HEK293 (cell line): ENCODE data around the gene FOXK2.

Experiments
- CTCF ChIA-PET: fragments of 350-600 bp; formaldehyde crosslinking; extraction: SDS; loops from one replicate; lab custom pipeline; 2021; ENCODE audit warnings: antibody characterized with exemption; lab: Yijun Ruan, JAX
- POLR2A ChIA-PET: fragments of 300-600 bp; formaldehyde crosslinking; extraction: SDS; loops from one replicate; lab custom pipeline; 2020; ENCODE audit warnings: antibody characterized with exemption, inconsistent platforms; lab: Yijun Ruan, JAX
- H3K27ac ChIP-seq: fragments of 200-500 bp; sonication (Bioruptor generic); 2 replicates; pipeline ENCODE4 v1.5.1; 2014; ENCODE audit warnings: low read depth, low read length, control low read depth, inconsistent platforms; ENCODE audit errors: extremely low read depth
- H3K36me3 ChIP-seq, 2 experiments: fragments of 200-500 bp in 1 of 2; sonication (Bioruptor generic) in 1 of 2; 1 replicate in 1 of 2; 2 replicates in 1 of 2; pipeline ENCODE4 v1.5.1; 2014 to 2017; ENCODE audit warnings: inconsistent platforms in 2 of 2, low read length in 2 of 2; ENCODE audit not compliant: control insufficient read depth in 2 of 2, insufficient read depth in 1 of 2
- H3K4me1 ChIP-seq: fragments of 200-500 bp; sonication (Bioruptor generic); 2 replicates; pipeline ENCODE4 v1.5.1; 2014; ENCODE audit warnings: mild to moderate bottlenecking, low read length, inconsistent platforms; ENCODE audit not compliant: control insufficient read depth, insufficient read depth
- H3K4me3 ChIP-seq: 2 replicates; pipeline ENCODE4 v1.5.1; 2011; ENCODE audit warnings: low read depth, mild to moderate bottlenecking, control low read depth, low read length, moderate library complexity
- H3K9me3 ChIP-seq: fragments of 200-500 bp; sonication (Bioruptor generic); 2 replicates; pipeline ENCODE4 v1.5.1; 2014; ENCODE audit warnings: low read depth, low read length, inconsistent platforms; ENCODE audit not compliant: control insufficient read depth, insufficient read depth
- GLIS2 ChIP-seq: fragments of 450-650 bp; formaldehyde crosslinking; IDR thresholded peaks from 2 replicates; pipeline ENCODE4 v1.5.1; 2016; ENCODE audit warnings: missing biosample characterization, missing genetic modification characterization
- HOXA7 ChIP-seq: sonication (generic); formaldehyde crosslinking; IDR thresholded peaks from 2 replicates; pipeline ENCODE4 v1.8.1; 2022; ENCODE audit warnings: missing genetic modification reagents, borderline replicate concordance
- RBAK ChIP-seq: fragments of 450-650 bp; formaldehyde crosslinking; IDR thresholded peaks from 2 replicates; pipeline ENCODE4 v1.5.1; 2016; ENCODE audit warnings: missing biosample characterization, missing genetic modification characterization
- REPIN1 ChIP-seq: fragments of 450-650 bp; formaldehyde crosslinking; IDR thresholded peaks from 2 replicates; pipeline ENCODE4 v1.5.1; 2017; ENCODE audit warnings: missing biosample characterization, missing genetic modification characterization, low read depth
- SCRT1 ChIP-seq: fragments of 450-650 bp; formaldehyde crosslinking; IDR thresholded peaks from 2 replicates; pipeline ENCODE4 v1.5.1; 2016; ENCODE audit warnings: missing biosample characterization, missing genetic modification characterization, borderline replicate concordance
- SCRT2 ChIP-seq: fragments of 450-650 bp; formaldehyde crosslinking; IDR thresholded peaks from 2 replicates; pipeline ENCODE4 v1.5.1; 2016; ENCODE audit warnings: missing biosample characterization, missing genetic modification characterization
- SP3 ChIP-seq: fragments of 450-650 bp; formaldehyde crosslinking; IDR thresholded peaks from 2 replicates; pipeline ENCODE4 v1.5.1; 2016; ENCODE audit warnings: missing biosample characterization, missing genetic modification characterization
- ZBTB17 ChIP-seq: fragments of 450-650 bp; formaldehyde crosslinking; IDR thresholded peaks from 2 replicates; pipeline ENCODE4 v1.5.1; 2016; ENCODE audit warnings: missing biosample characterization, missing genetic modification characterization
- ZBTB21 ChIP-seq: fragments of 450-650 bp; formaldehyde crosslinking; IDR thresholded peaks from 2 replicates; pipeline ENCODE4 v1.5.1; 2017; ENCODE audit warnings: missing biosample characterization, missing genetic modification characterization
- ZBTB48 ChIP-seq: fragments of 450-650 bp; formaldehyde crosslinking; IDR thresholded peaks from 2 replicates; pipeline ENCODE4 v1.5.1; 2016; ENCODE audit warnings: missing biosample characterization, missing genetic modification characterization
- ZNF114 ChIP-seq: fragments of 450-650 bp; formaldehyde crosslinking; IDR thresholded peaks from 2 replicates; pipeline ENCODE4 v1.5.0; 2017; ENCODE audit warnings: missing biosample characterization, missing genetic modification characterization
- ZNF221 ChIP-seq: fragments of 450-650 bp; formaldehyde crosslinking; IDR thresholded peaks from 2 replicates; pipeline ENCODE4 v1.5.1; 2017; ENCODE audit warnings: missing biosample characterization, missing genetic modification characterization, borderline replicate concordance
- ZNF274 ChIP-seq, 2 experiments: fragments of 200-500 bp in 1 of 2; fragments of 450-650 bp in 1 of 2; sonication (Bioruptor generic) in 1 of 2; formaldehyde crosslinking in 1 of 2; IDR thresholded peaks; 2 replicates each; pipeline versions ENCODE4 v1.5.1 to v1.6.1; 2014 to 2016; ENCODE audit warnings: borderline replicate concordance in 1 of 2, inconsistent platforms in 1 of 2, low read length in 1 of 2, missing biosample characterization in 1 of 2, missing genetic modification characterization in 1 of 2
- ZNF416 ChIP-seq: fragments of 450-650 bp; formaldehyde crosslinking; IDR thresholded peaks from 2 replicates; pipeline ENCODE4 v1.5.1; 2016; ENCODE audit warnings: missing biosample characterization, missing genetic modification characterization
- ZNF677 ChIP-seq: fragments of 450-650 bp; IDR thresholded peaks from 2 replicates; pipeline ENCODE4 v1.5.0; 2018; ENCODE audit warnings: missing biosample characterization, mild to moderate bottlenecking, missing genetic modification characterization, moderate library complexity
- TF ChIP-seq, protein P1 (sequence below): fragments of 450-650 bp; IDR thresholded peaks from 2 replicates; pipeline ENCODE4 v1.5.1; 2018; ENCODE audit warnings: missing biosample characterization, missing genetic modification characterization
- TF ChIP-seq, protein P2 (sequence below): fragments of 450-650 bp; formaldehyde crosslinking; conservative IDR thresholded peaks from 2 replicates; pipeline ENCODE4 v1.5.1; 2016; ENCODE audit warnings: low read depth, missing biosample characterization, missing genetic modification characterization
- TF ChIP-seq, protein P3 (sequence below): fragments of 450-650 bp; formaldehyde crosslinking; IDR thresholded peaks from 2 replicates; pipeline ENCODE4 v1.5.1; 2017; ENCODE audit warnings: missing biosample characterization, missing genetic modification characterization
- TF ChIP-seq, protein P4 (sequence below): fragments of 450-650 bp; formaldehyde crosslinking; IDR thresholded peaks from 2 replicates; pipeline ENCODE4 v1.5.1; 2016; ENCODE audit warnings: missing biosample characterization, missing genetic modification characterization
- TF ChIP-seq, protein P5 (sequence below): fragments of 450-650 bp; formaldehyde crosslinking; IDR thresholded peaks from 2 replicates; pipeline ENCODE4 v1.5.1; 2016; ENCODE audit warnings: missing biosample characterization, missing genetic modification characterization

The FOXK2 gene

DNA sequence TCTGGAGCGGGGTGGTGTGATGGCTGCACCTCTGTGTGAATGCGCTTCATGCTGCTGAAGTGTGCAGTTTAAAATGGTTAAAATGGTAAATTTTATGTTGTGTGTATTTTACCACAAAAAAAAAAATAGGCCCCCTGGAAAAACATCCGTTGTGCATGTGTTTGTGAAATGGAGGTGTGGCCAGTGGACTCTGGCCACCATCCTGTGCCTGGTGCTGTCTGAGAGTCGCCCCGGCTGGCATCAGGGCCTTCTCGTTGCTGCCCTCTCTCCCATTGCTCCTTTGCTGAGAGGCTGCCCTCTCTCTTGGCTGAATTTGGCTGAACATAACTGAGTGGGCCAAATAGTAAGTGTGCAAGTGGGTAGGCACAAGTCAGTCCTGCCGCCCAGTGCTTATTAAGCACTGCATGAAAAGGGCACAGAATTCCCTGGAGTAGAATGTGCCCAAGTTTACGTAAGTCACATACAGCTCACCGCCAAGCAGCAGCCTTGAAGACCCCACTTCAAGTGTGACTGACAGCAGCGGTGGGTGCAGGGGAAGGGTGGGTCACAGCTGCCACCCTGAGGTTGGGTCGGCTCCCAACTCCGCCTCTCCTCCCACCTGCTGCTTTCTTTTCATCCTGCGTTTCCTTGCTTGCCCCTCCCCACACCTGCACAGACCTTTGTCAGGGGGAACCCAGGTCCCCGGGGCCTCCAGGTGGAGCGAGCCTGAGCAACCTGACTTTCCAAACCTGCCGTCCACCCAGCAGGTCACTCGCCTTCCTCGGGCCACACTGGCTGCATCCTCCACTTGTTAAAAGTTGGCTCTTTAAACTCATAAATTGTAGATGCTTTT, 46.8 kb downstream of the FOXK2 start:
- TF ChIP-seq, protein P1, sequence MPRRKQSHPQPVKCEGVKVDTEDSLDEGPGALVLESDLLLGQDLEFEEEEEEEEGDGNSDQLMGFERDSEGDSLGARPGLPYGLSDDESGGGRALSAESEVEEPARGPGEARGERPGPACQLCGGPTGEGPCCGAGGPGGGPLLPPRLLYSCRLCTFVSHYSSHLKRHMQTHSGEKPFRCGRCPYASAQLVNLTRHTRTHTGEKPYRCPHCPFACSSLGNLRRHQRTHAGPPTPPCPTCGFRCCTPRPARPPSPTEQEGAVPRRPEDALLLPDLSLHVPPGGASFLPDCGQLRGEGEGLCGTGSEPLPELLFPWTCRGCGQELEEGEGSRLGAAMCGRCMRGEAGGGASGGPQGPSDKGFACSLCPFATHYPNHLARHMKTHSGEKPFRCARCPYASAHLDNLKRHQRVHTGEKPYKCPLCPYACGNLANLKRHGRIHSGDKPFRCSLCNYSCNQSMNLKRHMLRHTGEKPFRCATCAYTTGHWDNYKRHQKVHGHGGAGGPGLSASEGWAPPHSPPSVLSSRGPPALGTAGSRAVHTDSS (tag by site-specific recombination): no peak
- TF ChIP-seq ZBTB17 (tag by site-specific recombination) (no peak), SP3 (tag by site-specific recombination) (no peak), SCRT2 (tag by site-specific recombination) (0 out of 2 replicates have a peak, but pooled peaks have one; percentile 34), SCRT1 (tag by site-specific recombination) (peak; percentile 24; the same call in 1 of the 2 replicates), RBAK (tag by site-specific recombination) (no peak), REPIN1 (no peak), ZNF221 (tag by site-specific recombination) (no peak)
- TF ChIP-seq, protein P2, sequence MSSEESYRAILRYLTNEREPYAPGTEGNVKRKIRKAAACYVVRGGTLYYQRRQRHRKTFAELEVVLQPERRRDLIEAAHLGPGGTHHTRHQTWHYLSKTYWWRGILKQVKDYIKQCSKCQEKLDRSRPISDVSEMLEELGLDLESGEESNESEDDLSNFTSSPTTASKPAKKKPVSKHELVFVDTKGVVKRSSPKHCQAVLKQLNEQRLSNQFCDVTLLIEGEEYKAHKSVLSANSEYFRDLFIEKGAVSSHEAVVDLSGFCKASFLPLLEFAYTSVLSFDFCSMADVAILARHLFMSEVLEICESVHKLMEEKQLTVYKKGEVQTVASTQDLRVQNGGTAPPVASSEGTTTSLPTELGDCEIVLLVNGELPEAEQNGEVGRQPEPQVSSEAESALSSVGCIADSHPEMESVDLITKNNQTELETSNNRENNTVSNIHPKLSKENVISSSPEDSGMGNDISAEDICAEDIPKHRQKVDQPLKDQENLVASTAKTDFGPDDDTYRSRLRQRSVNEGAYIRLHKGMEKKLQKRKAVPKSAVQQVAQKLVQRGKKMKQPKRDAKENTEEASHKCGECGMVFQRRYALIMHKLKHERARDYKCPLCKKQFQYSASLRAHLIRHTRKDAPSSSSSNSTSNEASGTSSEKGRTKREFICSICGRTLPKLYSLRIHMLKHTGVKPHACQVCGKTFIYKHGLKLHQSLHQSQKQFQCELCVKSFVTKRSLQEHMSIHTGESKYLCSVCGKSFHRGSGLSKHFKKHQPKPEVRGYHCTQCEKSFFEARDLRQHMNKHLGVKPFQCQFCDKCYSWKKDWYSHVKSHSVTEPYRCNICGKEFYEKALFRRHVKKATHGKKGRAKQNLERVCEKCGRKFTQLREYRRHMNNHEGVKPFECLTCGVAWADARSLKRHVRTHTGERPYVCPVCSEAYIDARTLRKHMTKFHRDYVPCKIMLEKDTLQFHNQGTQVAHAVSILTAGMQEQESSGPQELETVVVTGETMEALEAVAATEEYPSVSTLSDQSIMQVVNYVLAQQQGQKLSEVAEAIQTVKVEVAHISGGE (tag by site-specific recombination): no peak
- TF ChIP-seq, all 188 proteins: peak for 2
- Histone ChIP-seq H3K4me3 (no peak overlapping the region), H3K27ac (no peak overlapping the region), H3K4me1 (no peaks in the 10 kb centered on the region; the same call in 1 of the 2 replicates), H3K36me3 (peaks cover 51 to 71% of the 10 kb centered on the region in 2 experiments), H3K9me3 (no peaks in the 10 kb centered on the region)
- CTCF ChIA-PET: interaction anchor here (0.9 to 1.8 kb wide), 2 partner anchors 12 to 85 kb away, joined by 5 to 11 read pairs; no protein-coding TSS in a partner anchor
- POLR2A ChIA-PET: no interaction called here

DNA sequence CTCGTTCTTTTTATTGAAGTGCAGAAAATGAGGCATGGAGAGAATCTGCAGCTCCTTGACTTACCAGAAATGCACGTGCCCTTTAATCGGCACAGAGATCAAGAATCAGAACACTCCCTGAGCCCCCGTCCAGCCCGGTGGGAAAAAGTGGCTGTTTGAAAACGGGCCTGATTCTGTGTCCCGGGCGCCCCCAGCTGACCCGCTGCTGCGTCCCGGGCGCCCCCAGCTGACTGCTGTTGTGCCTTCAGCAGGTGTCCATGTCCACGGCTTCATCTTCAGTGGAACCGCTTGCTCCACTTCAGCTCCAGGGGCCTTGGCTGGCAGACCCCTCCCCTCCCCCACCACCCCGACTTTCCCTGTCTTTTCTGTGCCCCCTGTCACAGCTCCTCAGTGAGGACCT, 47.8 kb downstream of the FOXK2 start:
- TF ChIP-seq ZNF274 (IDR thresholded peaks at IDR 0.05; ENCODE audit: low read length) (no peak), ZNF274 (tag by site-specific recombination; IDR thresholded peaks at IDR 0.05; ENCODE audit: borderline replicate concordance) (no peak), HOXA7 (no peak), GLIS2 (tag by site-specific recombination) (no peak)
- H3K4me3 ChIP-seq: no peak overlapping the region
- H3K9me3 ChIP-seq: no peaks in the 10 kb centered on the region
- no peaks in the 10 kb centered on the region; the same call in 1 of the 2 replicates for H3K4me1 ChIP-seq
- peaks cover 58 to 80% of the 10 kb centered on the region in 2 experiments for H3K36me3 ChIP-seq
- POLR2A ChIA-PET: no interaction called here
- CTCF ChIA-PET: interaction anchor here (0.9 to 1.8 kb wide), 2 partner anchors 13 to 86 kb away, joined by 5 to 11 read pairs; no protein-coding TSS in a partner anchor
- H3K27ac ChIP-seq: no peak overlapping the region

DNA sequence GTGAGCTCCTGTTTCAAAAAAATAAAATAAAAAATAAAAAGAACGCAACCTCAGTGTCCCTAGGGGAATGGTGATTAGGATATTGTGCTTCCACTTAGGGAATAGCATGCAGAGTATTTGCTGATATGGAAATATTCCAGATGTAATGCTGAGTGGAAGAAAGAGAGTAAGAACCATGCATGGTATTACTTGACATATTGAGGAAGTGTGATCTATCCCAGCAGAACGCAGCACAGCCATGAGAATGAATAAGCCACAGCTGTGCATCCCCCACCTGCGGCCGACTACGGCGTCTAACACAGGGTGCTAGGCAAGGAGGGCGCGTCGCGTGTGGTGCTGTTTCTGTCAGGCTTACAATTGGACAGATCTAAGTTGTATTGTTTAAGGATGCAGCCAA, 49.5 kb downstream of the FOXK2 start:
- Histone ChIP-seq H3K27ac (0 out of 2 replicates have a peak overlapping the region, but pooled peaks have one; percentile 9), H3K4me3 (no peak overlapping the region), H3K36me3 (peaks cover 67 to 92% of the 10 kb centered on the region in 2 experiments), H3K4me1 (no peaks in the 10 kb centered on the region; the same call in 1 of the 2 replicates), H3K9me3 (no peaks in the 10 kb centered on the region)
- ChIA-PET POLR2A (no interaction called here), CTCF (interaction anchor here (0.7 to 0.9 kb wide), 2 partner anchors 14 kb away, joined by 3 to 8 read pairs; no protein-coding TSS in a partner anchor)
- TF ChIP-seq ZNF114 (tag by site-specific recombination): no peak
- TF ChIP-seq, protein P3, sequence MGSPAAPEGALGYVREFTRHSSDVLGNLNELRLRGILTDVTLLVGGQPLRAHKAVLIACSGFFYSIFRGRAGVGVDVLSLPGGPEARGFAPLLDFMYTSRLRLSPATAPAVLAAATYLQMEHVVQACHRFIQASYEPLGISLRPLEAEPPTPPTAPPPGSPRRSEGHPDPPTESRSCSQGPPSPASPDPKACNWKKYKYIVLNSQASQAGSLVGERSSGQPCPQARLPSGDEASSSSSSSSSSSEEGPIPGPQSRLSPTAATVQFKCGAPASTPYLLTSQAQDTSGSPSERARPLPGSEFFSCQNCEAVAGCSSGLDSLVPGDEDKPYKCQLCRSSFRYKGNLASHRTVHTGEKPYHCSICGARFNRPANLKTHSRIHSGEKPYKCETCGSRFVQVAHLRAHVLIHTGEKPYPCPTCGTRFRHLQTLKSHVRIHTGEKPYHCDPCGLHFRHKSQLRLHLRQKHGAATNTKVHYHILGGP: no peak
- TF ChIP-seq GLIS2 (tag by site-specific recombination): no peak
- TF ChIP-seq, protein P4, sequence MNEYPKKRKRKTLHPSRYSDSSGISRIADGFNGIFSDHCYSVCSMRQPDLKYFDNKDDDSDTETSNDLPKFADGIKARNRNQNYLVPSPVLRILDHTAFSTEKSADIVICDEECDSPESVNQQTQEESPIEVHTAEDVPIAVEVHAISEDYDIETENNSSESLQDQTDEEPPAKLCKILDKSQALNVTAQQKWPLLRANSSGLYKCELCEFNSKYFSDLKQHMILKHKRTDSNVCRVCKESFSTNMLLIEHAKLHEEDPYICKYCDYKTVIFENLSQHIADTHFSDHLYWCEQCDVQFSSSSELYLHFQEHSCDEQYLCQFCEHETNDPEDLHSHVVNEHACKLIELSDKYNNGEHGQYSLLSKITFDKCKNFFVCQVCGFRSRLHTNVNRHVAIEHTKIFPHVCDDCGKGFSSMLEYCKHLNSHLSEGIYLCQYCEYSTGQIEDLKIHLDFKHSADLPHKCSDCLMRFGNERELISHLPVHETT (tag by site-specific recombination): no peak
- no peak for TF ChIP-seq ZNF677 (tag by site-specific recombination)
- TF ChIP-seq, protein P5, sequence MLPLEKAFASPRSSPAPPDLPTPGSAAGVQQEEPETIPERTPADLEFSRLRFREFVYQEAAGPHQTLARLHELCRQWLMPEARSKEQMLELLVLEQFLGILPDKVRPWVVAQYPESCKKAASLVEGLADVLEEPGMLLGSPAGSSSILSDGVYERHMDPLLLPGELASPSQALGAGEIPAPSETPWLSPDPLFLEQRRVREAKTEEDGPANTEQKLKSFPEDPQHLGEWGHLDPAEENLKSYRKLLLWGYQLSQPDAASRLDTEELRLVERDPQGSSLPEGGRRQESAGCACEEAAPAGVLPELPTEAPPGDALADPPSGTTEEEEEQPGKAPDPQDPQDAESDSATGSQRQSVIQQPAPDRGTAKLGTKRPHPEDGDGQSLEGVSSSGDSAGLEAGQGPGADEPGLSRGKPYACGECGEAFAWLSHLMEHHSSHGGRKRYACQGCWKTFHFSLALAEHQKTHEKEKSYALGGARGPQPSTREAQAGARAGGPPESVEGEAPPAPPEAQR (tag by site-specific recombination): no peak
- TF ChIP-seq ZBTB48 (tag by site-specific recombination): no peak
- TF ChIP-seq ZNF416 (tag by site-specific recombination): no peak
- TF ChIP-seq ZBTB21 (tag by site-specific recombination): no peak
